ENCODE data around the gene BTD. TPM values are rescaled to one million over a fixed set of nuclear protein-coding genes. Genes with fewer than 3 reads are reported as not detected.

Gene BTD, protein sequence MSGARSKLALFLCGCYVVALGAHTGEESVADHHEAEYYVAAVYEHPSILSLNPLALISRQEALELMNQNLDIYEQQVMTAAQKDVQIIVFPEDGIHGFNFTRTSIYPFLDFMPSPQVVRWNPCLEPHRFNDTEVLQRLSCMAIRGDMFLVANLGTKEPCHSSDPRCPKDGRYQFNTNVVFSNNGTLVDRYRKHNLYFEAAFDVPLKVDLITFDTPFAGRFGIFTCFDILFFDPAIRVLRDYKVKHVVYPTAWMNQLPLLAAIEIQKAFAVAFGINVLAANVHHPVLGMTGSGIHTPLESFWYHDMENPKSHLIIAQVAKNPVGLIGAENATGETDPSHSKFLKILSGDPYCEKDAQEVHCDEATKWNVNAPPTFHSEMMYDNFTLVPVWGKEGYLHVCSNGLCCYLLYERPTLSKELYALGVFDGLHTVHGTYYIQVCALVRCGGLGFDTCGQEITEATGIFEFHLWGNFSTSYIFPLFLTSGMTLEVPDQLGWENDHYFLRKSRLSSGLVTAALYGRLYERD
- 17.8 and 23.7 TPM in 2 replicates for polyA plus RNA-seq (2011; rRNA removed)
- 12.0 and 12.6 TPM in 2 replicates for polyA plus RNA-seq (2012; cell fraction: cytosol; rRNA removed)
- 16.0 and 19.0 TPM in 2 replicates for polyA plus RNA-seq (2012; cell fraction: nucleus; rRNA removed)
- 13.4 to 17.6 TPM (median 16.5 TPM) in 3 replicates for polyA plus RNA-seq (2017; fragmentation: RNase III; extraction: RNeasy Plus Mini Kit Qiagen cat#74134 plus additional on column Dnase treatment)
- 26.1 and 30.0 TPM in 2 replicates for polyA minus RNA-seq (2011; rRNA and poly(A)+ RNA removed)

DNA sequence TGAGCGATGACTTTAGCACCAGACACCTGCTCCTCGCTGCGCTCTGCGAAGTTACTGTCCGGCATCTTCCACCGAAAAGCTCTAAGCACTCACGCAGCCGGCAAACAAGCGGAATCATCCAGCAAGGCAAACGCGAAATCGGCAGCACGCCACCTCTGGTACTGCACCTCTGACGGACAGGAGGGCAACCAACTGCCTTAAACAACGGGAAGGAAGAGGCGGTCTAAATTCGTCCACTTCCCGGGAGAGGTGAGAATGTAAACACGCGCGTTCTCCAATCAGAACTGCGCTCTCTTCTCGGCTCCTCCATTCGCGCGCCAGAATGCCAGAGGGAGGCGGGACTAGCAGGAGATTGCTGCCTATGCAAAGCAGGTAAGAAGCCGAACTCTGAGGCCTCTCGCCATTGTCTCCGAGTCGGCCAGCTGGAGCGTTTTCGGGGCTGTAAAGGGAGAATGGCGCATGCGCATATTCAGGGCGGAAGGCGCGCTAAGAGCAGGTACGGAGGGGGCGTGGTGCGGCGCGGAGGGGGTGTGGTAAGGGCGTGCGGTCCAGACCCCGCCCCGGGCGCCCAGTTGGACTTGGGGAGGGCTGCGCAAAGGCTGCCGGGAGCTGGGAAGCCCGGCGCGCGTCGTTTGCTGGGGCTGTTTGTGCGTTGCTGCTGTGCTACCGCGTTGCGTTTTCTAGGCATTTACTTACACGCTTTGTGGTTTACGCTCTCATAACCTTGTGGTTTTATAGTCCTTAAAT, at the start of gene BTD, which contains the start of gene HACL1:
BTD (plus strand) TSS at position 347 of the 747 bp plus-strand sequence. CDS start 33,695 bp downstream, outside the sequence.
HACL1 (minus strand) TSS at position 171 of the 747 bp plus-strand sequence; CDS start at position 65, 106 bp downstream.
- peak; percentile 95 to 99 for DNase-seq (ENCODE audit: low read depth in 1 of 2, low spot score in 1 of 2)
- H3K9me3 ChIP-seq: no peaks in the 10 kb centered on the region
- peak within 1 kb of the TSS; percentile 93 for H3K4me2 ChIP-seq
- H3K4me1 ChIP-seq: peaks cover 15% of the 10 kb centered on the region
- H3K27ac ChIP-seq: peak within 1 kb of the TSS; percentile 70 to 91
- POLR2A ChIA-PET: interaction anchor here (0.7 to 2.1 kb wide), 17 partner anchors 8 to 332 kb away, joined by 3 to 10 read pairs (median 3); partner anchors contain the start of gene ANKRD28
- H3K4me3 ChIP-seq: peak within 1 kb of the TSS; percentile 65
- under 1% methylated on average over 51 of the region's 61 CpGs for WGBS (ENCODE audit: missing lambda C conversion rate)
- peak; percentile 46 for FAIRE-seq
- CTCF ChIA-PET: interaction anchor here (0.6 to 1.8 kb wide), 8 partner anchors 12 to 639 kb away, joined by 3 to 9 read pairs (median 3); no protein-coding TSS in a partner anchor
- ATAC-seq: peak; percentile 98
- TF ChIP-seq CEBPB (IDR thresholded peaks at IDR 0.05) (no peak; a peak in 1 of 4 replicates), PHF8 (IDR thresholded peaks at IDR 0.05; ENCODE audit: borderline replicate concordance, low read depth) (no peak; the same call in 1 of the 2 replicates), MYC (IDR thresholded peaks at IDR 0.05; ENCODE audit: borderline replicate concordance, low read length) (peak; percentile 56; the same call in 1 of the 2 replicates), SMC3 (IDR thresholded peaks at IDR 0.05) (no peak), KDM5A (IDR thresholded peaks at IDR 0.05) (peak; percentile 24), ZC3H11A (IDR thresholded peaks at IDR 0.05) (no peak), EP300 (IDR thresholded peaks at IDR 0.05) (no peak), JUN (IDR thresholded peaks at IDR 0.05) (peak in 1 of 2 experiments; percentile 83; a peak in 2 of 5 replicates), MAZ (IDR thresholded peaks at IDR 0.05; ENCODE audit: borderline replicate concordance, low read depth, low read length) (no peak), RARB (CRISPR knock-in tag; IDR thresholded peaks at IDR 0.05) (no peak), RAD21 (conservative IDR thresholded peaks at IDR 0.05 in 1 of 2, IDR thresholded peaks at IDR 0.05 in 1 of 2) (no peak), SREBF2 (IDR thresholded peaks at IDR 0.05) (no peak), HEYL (CRISPR knock-in tag; IDR thresholded peaks at IDR 0.05) (no peak), NFE2L2 (conservative IDR thresholded peaks at IDR 0.05; ENCODE audit: low read length) (no peak), MAFK (IDR thresholded peaks at IDR 0.05; ENCODE audit: partially characterized antibody) (peak; percentile 87), CBX8 (IDR thresholded peaks at IDR 0.05) (no peak), CHD2 (IDR thresholded peaks at IDR 0.05; ENCODE audit: low read length, partially characterized antibody) (peak; percentile 62), POLR2A (IDR thresholded peaks at IDR 0.05; ENCODE audit: low read length) (peak; percentile 97), NPAS2 (CRISPR knock-in tag; IDR thresholded peaks at IDR 0.05; ENCODE audit: borderline replicate concordance) (no peak), CHD4 (IDR thresholded peaks at IDR 0.05; ENCODE audit: borderline replicate concordance) (no peak), RFX5 (IDR thresholded peaks at IDR 0.05) (no peak), HOXA7 (CRISPR knock-in tag; IDR thresholded peaks at IDR 0.05) (no peak), ESRRA (IDR thresholded peaks at IDR 0.05; ENCODE audit: borderline replicate concordance, low read length) (no peak), ZFP36 (IDR thresholded peaks at IDR 0.05; ENCODE audit: borderline replicate concordance, partially characterized antibody) (no peak), HOXB5 (CRISPR knock-in tag; IDR thresholded peaks at IDR 0.05) (no peak)
- TF ChIP-seq, protein P1, sequence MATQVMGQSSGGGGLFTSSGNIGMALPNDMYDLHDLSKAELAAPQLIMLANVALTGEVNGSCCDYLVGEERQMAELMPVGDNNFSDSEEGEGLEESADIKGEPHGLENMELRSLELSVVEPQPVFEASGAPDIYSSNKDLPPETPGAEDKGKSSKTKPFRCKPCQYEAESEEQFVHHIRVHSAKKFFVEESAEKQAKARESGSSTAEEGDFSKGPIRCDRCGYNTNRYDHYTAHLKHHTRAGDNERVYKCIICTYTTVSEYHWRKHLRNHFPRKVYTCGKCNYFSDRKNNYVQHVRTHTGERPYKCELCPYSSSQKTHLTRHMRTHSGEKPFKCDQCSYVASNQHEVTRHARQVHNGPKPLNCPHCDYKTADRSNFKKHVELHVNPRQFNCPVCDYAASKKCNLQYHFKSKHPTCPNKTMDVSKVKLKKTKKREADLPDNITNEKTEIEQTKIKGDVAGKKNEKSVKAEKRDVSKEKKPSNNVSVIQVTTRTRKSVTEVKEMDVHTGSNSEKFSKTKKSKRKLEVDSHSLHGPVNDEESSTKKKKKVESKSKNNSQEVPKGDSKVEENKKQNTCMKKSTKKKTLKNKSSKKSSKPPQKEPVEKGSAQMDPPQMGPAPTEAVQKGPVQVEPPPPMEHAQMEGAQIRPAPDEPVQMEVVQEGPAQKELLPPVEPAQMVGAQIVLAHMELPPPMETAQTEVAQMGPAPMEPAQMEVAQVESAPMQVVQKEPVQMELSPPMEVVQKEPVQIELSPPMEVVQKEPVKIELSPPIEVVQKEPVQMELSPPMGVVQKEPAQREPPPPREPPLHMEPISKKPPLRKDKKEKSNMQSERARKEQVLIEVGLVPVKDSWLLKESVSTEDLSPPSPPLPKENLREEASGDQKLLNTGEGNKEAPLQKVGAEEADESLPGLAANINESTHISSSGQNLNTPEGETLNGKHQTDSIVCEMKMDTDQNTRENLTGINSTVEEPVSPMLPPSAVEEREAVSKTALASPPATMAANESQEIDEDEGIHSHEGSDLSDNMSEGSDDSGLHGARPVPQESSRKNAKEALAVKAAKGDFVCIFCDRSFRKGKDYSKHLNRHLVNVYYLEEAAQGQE (IDR thresholded peaks at IDR 0.05): peak; percentile 51; the same call in 1 of the 2 replicates
- TF ChIP-seq, protein P2, sequence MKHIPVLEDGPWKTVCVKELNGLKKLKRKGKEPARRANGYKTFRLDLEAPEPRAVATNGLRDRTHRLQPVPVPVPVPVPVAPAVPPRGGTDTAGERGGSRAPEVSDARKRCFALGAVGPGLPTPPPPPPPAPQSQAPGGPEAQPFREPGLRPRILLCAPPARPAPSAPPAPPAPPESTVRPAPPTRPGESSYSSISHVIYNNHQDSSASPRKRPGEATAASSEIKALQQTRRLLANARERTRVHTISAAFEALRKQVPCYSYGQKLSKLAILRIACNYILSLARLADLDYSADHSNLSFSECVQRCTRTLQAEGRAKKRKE (CRISPR knock-in tag; IDR thresholded peaks at IDR 0.05; ENCODE audit: low read depth): no peak
- TF ChIP-seq, protein P3, sequence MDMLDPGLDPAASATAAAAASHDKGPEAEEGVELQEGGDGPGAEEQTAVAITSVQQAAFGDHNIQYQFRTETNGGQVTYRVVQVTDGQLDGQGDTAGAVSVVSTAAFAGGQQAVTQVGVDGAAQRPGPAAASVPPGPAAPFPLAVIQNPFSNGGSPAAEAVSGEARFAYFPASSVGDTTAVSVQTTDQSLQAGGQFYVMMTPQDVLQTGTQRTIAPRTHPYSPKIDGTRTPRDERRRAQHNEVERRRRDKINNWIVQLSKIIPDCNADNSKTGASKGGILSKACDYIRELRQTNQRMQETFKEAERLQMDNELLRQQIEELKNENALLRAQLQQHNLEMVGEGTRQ (IDR thresholded peaks at IDR 0.05): no peak
- TF ChIP-seq, protein P4, sequence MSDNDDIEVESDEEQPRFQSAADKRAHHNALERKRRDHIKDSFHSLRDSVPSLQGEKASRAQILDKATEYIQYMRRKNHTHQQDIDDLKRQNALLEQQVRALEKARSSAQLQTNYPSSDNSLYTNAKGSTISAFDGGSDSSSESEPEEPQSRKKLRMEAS (IDR thresholded peaks at IDR 0.05): peak; percentile 85
- TF ChIP-seq, protein P5, sequence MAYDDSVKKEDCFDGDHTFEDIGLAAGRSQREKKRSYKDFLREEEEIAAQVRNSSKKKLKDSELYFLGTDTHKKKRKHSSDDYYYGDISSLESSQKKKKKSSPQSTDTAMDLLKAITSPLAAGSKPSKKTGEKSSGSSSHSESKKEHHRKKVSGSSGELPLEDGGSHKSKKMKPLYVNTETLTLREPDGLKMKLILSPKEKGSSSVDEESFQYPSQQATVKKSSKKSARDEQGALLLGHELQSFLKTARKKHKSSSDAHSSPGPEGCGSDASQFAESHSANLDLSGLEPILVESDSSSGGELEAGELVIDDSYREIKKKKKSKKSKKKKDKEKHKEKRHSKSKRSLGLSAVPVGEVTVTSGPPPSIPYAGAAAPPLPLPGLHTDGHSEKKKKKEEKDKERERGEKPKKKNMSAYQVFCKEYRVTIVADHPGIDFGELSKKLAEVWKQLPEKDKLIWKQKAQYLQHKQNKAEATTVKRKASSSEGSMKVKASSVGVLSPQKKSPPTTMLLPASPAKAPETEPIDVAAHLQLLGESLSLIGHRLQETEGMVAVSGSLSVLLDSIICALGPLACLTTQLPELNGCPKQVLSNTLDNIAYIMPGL (CRISPR knock-in tag; IDR thresholded peaks at IDR 0.05; ENCODE audit: borderline replicate concordance): no peak
